HTERT RPE-1 (cell line): ENCODE data around the gene ATXN2.

Experiments used
- in situ Hi-C: fragments of 300-500 bp; cut with MboI; formaldehyde crosslinking; loops from 4 replicates; pipeline ENCODE4 v1.14.3; 2020; ENCODE audit warnings: low sequenced_read_pairs

The ATXN2 gene

GRCh38 chr12:111424189-111424792, 174.8 kb downstream of the ATXN2 start:
- in situ Hi-C loops = no loop called here

GRCh38 chr12:111420494-111420893, 178.6 kb downstream of the ATXN2 start:
- in situ Hi-C loops = no loop called here

- in situ Hi-C loops = no loop called here
These were observed 179.3 kb downstream of the ATXN2 start for GRCh38 chr12:111419784-111420183.

- in situ Hi-C loops = no loop called here
These were observed 180.6 kb downstream of the ATXN2 start for GRCh38 chr12:111418594-111418880.

- in situ Hi-C loops = no loop called here
These were observed 181.1 kb downstream of the ATXN2 start for GRCh38 chr12:111417784-111418593.

- in situ Hi-C loops = no loop called here
These were observed 181.8 kb downstream of the ATXN2 start for GRCh38 chr12:111417290-111417689.

GRCh38 chr12:111414711-111415252, 184.3 kb downstream of the ATXN2 start:
- in situ Hi-C loops = no loop called here

GRCh38 chr12:111413442-111414086, 185.6 kb downstream of the ATXN2 start:
- in situ Hi-C loops = no loop called here

GRCh38 chr12:111412830-111413441, 186.2 kb downstream of the ATXN2 start:
- in situ Hi-C loops = no loop called here

GRCh38 chr12:111412007-111412829, 186.9 kb downstream of the ATXN2 start:
- in situ Hi-C loops = no loop called here

- in situ Hi-C loops = no loop called here
These were observed 187.8 kb downstream of the ATXN2 start for GRCh38 chr12:111411185-111411764.

- in situ Hi-C loops = no loop called here
These were observed 188.5 kb downstream of the ATXN2 start for GRCh38 chr12:111410431-111411184.

GRCh38 chr12:111409780-111410430, 189.2 kb downstream of the ATXN2 start:
- in situ Hi-C loops = no loop called here

GRCh38 chr12:111409403-111409779, 189.7 kb downstream of the ATXN2 start:
- in situ Hi-C loops = no loop called here

GRCh38 chr12:111408686-111409402, 190.3 kb downstream of the ATXN2 start:
- in situ Hi-C loops = no loop called here

GRCh38 chr12:111408116-111408440, 191.0 kb downstream of the ATXN2 start:
- in situ Hi-C loops = no loop called here

GRCh38 chr12:111407377-111408115, 191.6 kb downstream of the ATXN2 start:
- in situ Hi-C loops = no loop called here
